GM18909 (cell line): ENCODE measurements around the gene MCM6.
"Not testable (repeated sequence)": the region's sequence is repeated elsewhere in the genome, so short reads cannot be mapped to it uniquely, and the experiment has no call there.

Experiments used
- ATAC-seq: cut with Tn5 transposase; IDR thresholded peaks from one replicate; pipeline ENCODE4 v1.9.1; 2021; ENCODE audit warnings: mild to moderate bottlenecking; ENCODE audit not compliant: unreplicated experiment, poor library complexity

MCM6 gene

DNA sequence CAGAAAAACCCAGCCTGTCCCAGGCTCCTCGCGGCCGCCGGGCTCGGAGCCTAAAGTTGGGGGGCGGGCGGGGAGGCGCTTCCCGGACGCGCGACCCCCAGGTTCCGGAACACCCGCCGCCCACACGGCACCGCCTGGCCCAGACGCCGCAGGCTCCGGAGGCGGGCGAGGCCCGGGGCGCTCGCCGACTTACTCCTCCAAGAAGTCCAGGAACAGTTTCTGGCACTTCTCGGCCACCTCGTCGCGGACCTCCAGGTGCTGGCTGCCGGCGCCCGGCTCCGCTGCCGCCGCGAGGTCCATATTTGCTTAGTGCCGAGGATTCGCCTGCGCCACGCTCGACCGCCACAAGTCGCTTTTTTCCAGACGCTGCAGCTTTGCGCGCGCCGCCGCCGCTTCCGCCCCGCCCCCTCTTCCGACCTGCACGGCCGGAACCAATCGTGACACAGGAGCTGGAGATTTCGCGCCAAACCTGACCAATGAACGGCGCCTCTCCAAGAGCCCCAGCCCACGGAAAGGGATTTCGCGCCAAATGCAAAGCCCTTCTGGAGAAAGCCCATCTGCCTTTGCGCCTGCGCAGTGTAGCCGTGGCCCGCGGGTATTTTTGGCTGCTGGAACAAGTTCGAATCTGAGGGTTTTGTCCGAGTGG, at the start of gene MCM6:
Gene MCM6, minus strand, starts transcription at position 378 of the 646 bp plus-strand sequence. Its CDS starts 78 bp downstream, at position 300.
- peak; percentile 93 for ATAC-seq

DNA sequence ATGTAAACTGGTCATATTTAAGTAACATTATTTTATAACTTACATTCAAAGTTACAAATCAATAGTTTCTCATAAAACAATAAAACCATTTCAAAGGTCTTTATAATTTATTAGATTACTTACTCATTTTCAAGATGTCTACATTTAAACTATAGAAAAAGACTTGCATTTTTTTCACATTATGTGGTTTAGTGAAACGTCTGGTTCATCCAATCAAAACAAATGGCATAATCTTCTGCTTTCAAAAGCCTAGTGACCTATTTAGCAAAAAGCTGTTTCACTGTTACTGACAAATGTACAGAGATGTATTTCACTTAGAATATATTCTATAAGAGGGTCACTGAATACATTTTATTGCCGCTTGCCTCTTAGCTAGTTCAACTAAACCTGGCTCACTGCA, 49.3 kb upstream of the MCM6 start:
- no peak for ATAC-seq

DNA sequence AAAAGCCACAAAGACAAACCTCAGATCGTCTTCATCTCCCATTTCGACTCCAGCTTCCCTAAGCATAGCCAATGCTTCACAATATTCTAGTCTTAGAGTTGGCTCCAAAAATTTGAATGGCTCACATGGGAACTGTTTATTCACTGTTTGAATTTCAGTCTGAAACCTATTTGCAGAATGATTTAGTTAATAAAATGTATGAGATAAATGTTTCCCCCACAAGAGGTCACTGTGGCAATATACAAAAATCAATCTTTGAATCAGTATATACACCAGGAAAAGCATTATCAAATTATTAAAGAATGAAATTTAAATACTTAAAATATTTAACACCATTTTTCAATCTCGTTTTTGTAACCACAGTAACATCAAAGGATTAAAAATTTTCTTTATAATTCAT, 40.0 kb upstream of the MCM6 start:
- no peak for ATAC-seq

DNA sequence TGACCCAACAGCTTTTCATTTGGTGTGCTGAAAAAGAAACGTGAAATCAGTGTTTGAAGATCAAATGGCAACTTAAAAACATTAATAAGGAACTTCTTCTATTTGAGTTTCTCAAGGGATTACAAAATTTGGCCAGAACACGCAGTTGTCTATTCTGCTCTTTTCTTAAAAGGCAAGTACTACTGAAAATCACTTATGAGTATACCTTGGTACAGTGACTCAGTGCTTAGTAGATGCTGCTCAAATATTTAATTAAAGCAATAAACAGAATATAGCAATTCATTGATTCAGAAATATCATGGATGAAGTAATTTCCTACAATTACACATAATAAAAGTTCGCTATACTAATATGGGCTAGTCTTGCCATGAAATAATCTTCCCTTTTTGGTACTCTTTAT, 38.2 kb upstream of the MCM6 start:
- ATAC-seq = no peak

- ATAC-seq = no peak
These were observed 37.6 kb upstream of the MCM6 start for GRCh38 chr2:135913727-135914365.

- ATAC-seq = no peak
These were observed 33.7 kb upstream of the MCM6 start for GRCh38 chr2:135909976-135910375.

GRCh38 chr2:135905679-135906078, 29.4 kb upstream of the MCM6 start:
- ATAC-seq = no peak

GRCh38 chr2:135904341-135904989, 28.2 kb upstream of the MCM6 start:
- no peak for ATAC-seq

DNA sequence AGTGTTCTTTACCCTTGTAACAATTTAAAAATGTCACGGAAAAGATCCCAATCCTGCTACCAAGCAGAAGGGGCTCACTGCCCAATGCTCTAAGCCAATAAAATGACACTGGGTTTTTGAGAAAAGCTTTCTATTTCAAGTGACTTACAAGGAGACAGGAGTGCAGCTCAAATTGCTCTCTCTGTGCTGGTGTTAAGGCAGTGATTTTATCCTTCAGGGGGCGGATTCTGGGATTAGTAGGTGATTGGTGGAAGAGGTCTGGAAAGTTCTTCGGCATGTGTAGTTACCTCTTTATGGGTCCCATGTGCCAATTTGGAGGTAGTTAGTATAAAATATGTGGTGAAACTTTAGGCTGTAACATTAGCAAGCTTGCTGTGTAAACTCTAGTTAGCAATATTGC, 27.4 kb upstream of the MCM6 start:
- no peak for ATAC-seq

DNA sequence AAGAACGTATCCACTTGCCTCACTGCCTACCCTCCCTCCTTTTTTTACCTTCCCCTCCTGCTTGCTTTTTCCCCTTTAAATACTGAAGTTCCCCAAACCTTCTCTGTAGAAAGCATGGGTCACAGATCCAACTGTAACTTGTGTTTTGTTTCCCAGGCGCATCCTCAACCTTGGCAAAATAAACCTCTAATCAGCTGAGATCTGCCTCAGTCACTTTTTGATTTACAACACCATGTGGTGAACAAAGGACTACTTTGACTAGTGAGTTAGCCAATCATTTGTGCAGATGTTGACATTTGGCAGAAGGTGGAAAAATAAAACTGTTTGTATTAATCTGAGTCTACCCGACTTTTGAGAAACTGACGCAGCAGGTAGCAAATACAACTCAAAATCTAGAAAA, 23.3 kb upstream of the MCM6 start:
- ATAC-seq = no peak

DNA sequence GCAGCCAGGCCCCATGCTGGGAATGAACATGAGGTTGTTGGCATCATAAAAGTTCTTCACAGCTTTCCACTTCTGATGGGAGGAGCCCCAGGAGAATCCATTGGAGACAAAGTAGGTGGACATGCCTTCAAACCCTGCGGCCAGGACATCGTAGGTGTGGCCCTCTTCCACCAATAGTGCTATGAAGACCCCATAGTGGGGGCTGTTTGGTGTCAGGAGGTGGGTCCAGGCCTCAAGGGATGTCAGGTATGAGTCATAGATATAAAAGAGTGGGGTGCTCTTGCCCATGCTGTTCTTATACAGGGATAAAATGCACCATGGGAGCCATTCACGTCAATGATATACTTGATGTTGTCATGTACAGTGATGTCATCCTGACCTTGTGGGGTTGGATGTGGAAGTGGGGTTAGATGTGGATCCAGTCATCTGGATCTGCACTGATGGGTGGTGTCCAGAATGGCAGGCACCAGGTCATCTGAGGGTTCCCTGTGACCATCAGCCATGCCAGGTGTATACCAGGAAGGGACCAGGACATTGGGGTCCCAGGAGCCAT, 22.1 kb upstream of the MCM6 start:
- ATAC-seq = no peak

- ATAC-seq = no peak
These were observed 18.7 kb upstream of the MCM6 start for GRCh38 chr2:135894930-135895329.

DNA sequence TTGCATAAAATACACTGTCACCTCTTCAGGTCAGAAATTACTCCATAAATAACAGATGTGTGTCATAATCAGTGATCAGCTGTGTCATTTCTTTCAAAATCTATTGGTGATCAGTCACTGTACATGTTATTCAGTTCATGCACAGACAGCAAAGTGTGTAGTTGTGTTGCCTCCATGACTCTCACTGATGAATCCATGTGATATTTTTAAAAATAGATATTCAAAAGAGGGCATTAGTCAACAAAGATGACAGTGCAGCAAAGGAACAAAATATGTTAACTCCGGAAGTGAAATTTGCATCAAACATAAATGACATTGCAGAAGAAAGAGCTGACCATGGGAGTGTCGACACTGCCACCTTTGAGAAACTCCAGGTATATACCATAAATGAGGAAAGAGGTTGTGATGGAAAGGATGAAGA, 17.1 kb upstream of the MCM6 start:
- no peak for ATAC-seq

- no peak for ATAC-seq
These were observed 14.6 kb upstream of the MCM6 start for GRCh38 chr2:135890835-135891234.

- no peak for ATAC-seq
These were observed 13.9 kb upstream of the MCM6 start for GRCh38 chr2:135890149-135890548.

DNA sequence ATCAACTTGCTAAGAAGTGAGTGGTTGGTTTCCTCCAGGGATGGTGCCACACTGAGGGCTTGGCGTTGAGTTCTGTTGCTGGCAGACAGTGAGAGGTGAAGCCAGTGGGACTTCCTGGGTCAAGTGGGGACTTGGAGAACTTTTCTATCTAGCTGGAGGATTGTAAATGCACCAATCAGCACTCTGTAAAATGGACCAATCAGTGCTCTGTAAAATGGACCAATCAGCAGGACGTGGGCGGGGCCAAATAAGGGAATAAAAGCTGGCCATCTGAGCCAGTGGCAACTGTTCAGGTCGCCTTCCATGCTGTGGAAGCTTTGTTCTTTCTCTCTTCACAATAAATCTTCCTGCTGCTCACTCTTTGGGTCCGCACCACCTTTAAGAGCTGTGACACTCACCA, 12.3 kb upstream of the MCM6 start:
- not testable (repeated sequence) for ATAC-seq

DNA sequence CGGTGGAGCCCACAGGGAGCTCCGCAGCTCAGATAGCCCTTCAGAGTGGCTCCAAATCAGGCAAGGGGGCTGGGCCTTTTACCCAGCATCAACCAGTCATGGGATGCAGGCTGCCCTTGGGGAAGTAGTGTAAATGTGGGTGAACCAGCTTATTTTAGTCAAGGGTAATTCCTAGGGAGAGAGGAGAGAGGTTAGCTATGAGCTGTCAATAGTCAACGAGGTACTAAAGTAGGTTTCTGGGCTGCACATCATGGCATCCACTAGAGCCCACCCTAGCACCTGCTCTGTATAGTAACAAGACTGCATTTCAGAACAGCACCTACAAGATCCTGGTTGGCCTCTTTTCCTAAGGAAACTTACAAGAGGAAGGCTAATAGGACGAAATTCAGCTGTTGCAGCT, 9.5 kb upstream of the MCM6 start:
- ATAC-seq = no peak

GRCh38 chr2:135882415-135882814, 6.2 kb upstream of the MCM6 start:
- no peak for ATAC-seq

GRCh38 chr2:135876770-135877169, 527 bp upstream of the MCM6 start:
- not testable (repeated sequence) for ATAC-seq

- peak; percentile 69 for ATAC-seq
These were observed 665 bp downstream of the MCM6 start for GRCh38 chr2:135875491-135876065.

- no peak for ATAC-seq
These were observed 1.4 kb downstream of the MCM6 start for GRCh38 chr2:135874777-135875365.
